LHCN-M2 (cell line): Measurements from ENCODE around the gene PPP1R14C. TPM values are rescaled to one million over a fixed set of nuclear protein-coding genes. Genes with fewer than 3 reads are reported as not detected.

Experiments
- DNase-seq: peaks from one replicate; pipeline ENCODE4 v3.0.0-alpha.2; 2012; ENCODE audit warnings: low read depth
- total RNA-seq: library from RNA; depleted of rRNA; stranded (reverse); fragments of >200 nt; gene quantifications from 2 replicates; pipeline ENCODE4 v1.2.3, GENCODE V29; 2014

Gene PPP1R14C
- total RNA-seq, 1 experiment from 2014 or later, result not detected

DNA sequence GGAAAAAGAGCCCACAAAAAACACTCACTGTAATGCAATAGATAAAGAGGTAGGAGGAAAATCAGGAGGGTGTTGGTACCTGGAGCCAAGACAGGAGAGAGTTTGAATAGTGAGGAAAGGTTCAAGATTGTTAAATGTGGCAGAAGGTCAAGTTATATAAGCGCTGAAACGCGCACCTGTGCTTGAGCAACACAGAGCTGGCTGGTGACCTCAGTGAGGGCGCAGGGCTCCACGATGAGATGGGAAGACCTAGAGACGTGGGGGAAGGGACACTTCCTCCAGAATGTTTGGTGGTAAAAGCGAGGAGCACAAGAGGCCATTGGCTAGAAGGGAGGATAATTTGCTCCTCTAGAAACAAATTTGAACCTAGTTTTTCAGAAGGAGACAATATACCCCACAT is 4.2 kb upstream of the PPP1R14C start:
- DNase-seq, result no peak

DNA sequence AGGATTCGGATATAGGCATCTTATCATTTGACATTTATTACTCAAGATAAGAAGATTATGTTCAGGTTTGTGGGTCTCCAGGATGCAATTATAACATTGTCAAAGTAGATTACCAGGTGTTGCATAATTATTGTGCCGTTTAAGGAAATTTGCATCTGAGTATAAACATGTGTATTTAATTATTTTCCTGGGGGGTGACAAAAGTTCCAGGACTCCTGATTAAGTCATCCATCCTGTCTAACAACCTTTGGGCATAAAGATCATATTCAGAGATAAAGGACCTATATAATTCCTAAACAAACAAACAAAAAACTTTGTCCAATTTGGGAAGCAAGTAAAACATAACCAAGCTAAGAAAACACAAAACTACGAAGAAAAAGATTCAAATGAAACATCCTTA is 3.3 kb upstream of the PPP1R14C start:
- no peak for DNase-seq

DNA sequence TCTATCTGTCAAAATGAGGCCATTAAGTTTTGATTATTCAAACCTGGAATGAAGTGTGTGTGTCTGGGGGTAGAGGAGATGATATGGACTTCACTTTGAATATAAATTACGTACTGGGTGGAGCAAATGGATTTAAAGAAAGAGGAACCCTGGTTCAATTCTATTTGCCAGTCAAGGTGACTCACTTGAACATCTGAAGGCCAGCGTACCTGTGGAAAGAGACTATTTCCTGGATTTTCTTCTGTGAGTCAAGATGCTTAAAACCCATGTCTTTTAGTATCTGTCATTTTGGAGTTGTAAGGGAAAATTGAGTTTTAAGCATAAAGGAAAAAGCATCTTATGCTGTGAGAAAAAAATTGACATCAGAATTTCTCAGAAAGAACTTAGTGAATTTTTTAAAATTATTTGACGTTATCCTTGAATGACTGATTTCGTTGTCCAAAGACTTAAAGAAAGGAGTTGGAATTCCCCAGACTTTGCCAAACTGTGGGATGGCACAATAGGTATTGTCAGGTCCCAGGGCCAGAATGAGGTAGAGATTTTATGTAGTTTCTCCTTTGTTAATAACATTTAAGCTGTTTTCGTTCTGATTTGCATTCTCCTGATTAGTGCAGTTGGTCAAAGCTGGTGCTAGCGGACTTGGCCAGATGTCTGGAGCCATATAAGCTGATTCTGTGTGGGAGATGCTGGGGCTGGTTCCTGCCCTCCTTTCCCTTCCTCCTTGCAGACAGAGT is 2.4 kb upstream of the PPP1R14C start:
- no peak for DNase-seq

DNA sequence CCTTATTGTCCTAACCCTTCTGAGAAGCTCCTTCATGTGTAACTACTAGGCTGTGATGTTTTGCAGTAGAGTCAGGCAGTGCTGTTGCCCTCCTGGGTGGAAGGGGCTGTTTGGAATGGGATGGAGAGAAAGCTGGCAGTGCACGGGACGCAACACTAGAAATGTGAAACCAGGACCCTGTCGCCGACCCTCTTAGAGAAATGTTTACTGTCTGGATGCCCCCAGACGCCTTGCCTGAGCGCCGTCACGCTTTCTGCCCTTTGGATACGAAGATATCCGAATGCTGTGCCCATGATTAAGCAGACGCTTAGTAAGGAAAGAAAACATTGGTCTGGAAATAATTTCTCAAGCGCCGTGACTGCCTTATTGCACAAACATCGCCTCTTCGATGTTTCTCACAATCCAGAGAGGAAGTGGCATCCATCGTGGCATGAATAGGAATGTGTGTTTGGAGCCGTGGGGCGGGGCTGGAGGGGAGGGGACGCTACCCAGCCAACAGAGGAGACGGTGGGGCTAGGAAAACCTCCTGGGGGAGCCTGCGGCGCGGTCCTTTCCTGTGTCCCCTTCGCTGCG is 661 bp upstream of the PPP1R14C start:
- peak; percentile 7 for DNase-seq

DNA sequence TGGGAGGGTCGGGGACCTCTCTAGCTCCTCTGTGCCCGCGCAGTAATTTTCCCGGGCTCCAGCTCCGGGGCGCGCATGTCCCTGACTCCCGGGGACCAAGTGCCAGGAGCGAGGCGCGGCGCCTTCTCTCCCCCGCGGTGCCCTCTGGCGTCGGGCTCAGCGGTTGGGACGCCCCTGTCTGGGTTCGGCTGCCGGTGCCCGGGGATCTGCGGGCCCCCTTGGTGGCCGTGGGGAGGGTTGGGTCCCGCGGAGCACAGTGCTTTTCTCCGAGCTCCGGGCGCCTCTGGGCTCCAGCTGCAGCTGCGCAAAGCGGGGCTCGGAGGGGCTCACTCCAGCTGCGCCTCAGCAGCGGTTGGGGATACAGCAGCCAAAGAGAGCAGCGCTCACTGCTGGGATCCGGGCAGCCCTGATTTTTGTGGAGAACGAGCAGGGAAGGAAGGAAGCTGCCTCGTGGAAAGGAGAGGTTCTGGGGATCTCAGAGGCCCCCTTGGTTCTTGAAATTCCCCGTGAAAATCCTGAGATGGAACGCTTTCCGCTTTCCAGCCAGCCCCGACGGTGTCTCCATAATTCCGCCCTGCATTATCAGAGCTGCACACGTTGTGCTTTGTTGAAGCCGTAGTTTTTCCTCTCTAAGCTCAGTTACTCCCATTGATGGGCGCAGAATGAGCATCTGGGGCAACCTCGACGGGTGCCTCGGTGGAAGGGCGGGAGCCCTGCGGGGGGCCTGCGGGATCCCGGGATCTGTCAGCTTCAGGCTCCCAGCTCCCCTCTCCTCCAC is 861 bp downstream of the PPP1R14C start:
- no peak for DNase-seq

DNA sequence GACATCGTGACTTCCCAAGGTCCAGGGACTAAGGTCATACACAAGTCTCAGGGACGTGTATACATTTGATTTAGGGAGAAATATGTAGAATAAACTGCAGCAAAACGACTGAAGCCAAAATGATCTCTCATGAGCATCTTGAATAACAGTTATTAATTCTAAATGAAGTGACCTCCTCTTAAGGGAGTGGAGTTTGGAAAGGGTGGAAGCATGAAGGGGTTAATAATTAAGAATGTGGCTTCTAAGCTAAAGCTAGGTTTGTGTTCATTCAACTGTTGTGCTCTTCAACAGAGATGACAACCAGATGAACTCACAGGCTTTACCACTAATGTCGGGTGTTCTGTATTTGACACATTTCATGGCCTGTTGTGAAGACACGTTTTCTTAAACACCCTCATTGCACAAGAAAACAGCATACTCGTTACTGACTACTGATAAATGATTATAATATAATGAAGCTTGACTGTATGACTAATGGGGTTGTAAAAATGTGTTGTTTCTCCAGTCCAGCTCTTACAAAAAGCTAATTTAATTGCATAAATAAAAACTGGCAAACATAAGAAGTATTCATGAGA is 1.5 kb downstream of the PPP1R14C start:
- DNase-seq, result no peak

DNA sequence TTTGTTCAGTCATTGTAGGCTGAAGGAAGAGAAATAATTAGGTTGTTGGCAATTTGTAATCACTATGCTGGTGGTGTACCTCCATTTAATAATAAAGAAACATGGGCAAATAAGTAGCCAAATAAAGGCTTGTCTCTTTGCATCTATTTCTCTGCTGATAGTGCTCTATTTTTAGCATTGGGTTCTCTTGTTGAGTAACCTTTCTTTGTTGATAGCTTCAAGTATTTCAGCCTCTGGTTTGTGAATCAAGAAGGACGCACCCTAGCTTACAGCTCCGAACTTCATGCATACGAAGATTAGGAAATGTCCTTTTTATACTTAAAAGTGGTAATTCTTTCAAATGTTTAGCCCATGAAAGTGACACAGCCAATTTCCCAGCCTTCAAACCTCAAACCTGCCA is 2.6 kb downstream of the PPP1R14C start:
- no peak for DNase-seq

DNA sequence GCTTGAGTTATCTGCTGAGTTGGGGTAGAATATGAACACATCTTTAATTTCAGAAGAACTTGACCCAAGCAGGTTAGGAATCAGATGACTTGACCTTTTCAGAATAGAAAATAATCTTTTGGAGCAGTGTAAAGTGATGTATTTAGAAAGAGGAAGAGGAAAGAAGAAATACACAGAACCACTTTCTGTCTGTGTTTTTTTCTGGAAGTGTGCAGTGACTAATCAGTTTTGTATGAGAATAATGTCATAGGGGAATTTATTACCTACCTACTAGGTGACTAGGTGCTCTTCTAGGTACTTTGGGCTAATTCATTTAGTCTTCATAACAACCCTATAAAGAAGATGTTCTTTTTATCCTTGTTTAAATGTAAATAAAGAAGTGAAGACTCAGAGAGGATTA is 3.0 kb downstream of the PPP1R14C start:
- DNase-seq, result no peak

DNA sequence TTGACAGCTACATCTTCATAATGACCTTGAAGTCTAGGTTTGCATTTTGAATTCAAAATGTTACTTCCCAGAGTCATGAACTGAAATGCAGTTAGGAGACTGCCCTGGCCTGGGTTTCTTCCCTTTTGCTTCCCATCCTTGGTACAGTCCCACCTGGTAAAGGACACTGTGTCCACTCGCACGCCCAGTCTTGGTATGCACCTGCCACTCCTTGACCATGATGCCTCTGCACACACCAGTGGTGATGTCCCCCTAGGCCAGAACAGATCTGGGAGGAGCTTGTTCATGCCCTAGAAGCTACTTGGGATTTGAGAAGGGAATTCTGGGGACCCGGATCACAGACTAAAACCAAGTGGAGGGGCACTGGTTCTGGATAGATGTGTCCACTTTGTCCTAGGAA is 3.6 kb downstream of the PPP1R14C start:
- DNase-seq, result no peak

DNA sequence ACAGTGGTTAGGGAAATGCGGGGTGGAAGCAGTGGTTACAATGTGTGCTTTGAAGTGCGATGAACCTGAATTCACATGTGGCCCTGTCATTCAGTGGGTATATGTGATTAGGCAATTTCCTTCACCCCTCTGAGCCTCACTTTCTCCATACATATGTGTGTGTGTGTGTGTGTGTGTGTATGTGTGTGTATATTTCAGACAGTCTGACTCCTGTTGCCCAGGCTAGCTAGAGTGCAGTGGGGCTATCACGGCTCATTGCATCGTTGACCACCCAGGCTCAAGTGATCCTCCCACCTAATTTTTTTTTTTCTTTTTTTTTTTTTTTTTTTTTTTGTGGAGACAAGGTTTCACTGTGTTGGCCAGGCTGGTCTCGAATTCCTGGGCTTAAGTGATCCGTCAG is 6.3 kb downstream of the PPP1R14C start:
- DNase-seq, result no peak

DNA sequence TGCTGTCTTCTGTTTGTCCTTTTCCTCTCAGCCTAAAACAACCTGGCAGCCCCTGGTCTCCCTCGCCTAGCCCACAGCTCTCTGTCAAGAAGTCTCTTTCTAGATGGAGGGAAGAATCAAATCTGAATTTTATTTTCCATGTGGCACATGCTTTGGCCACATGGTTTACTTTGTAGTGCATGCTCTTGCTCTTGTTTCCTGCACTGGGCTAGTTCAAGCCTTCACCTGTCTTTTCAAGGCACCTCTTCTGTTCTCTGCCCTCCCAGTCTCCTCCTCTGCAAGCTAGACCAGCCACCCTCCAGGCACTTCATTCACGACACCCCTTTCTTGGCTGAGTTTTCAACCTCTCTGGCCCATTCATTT is 7.6 kb downstream of the PPP1R14C start:
- DNase-seq, result no peak

DNA sequence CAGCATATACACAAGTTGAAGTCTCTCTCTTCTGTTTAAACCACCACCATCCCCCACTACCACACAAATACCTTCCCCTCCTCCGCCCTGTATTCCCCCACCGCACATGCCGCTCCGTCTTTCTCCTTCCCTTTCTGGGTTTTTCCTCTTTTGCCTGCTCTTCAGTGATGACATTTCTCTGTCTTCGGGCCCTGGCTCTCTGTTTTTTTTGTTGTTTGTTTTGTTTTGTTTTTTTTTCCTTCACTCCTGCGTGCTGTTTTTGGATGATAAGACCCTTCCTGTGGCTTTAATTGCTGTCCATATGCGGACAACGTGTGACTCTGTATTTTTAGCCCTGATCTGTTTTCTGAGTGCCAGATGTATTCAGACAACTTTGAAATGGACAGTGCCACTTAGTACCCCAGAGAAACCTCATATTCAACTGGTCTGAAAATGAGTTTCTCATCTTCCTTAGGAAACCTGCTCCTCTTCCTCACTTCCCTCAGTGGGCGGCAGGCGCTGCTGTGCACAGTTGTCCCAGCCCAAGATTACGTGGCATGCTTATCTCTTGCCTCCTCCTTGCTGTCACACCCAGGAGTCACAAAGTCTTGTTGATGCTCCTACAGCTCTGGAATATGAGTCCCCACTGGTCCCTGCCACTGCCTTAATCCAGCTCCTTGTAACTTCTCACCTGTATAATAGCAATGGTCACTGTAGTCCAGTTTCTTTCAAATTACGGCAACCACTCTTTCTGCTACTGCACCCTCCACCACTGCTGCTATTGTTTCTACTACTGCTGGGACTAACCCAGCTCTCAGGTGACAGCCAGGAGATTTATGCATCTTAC is 8.2 kb downstream of the PPP1R14C start:
- DNase-seq, result no peak

DNA sequence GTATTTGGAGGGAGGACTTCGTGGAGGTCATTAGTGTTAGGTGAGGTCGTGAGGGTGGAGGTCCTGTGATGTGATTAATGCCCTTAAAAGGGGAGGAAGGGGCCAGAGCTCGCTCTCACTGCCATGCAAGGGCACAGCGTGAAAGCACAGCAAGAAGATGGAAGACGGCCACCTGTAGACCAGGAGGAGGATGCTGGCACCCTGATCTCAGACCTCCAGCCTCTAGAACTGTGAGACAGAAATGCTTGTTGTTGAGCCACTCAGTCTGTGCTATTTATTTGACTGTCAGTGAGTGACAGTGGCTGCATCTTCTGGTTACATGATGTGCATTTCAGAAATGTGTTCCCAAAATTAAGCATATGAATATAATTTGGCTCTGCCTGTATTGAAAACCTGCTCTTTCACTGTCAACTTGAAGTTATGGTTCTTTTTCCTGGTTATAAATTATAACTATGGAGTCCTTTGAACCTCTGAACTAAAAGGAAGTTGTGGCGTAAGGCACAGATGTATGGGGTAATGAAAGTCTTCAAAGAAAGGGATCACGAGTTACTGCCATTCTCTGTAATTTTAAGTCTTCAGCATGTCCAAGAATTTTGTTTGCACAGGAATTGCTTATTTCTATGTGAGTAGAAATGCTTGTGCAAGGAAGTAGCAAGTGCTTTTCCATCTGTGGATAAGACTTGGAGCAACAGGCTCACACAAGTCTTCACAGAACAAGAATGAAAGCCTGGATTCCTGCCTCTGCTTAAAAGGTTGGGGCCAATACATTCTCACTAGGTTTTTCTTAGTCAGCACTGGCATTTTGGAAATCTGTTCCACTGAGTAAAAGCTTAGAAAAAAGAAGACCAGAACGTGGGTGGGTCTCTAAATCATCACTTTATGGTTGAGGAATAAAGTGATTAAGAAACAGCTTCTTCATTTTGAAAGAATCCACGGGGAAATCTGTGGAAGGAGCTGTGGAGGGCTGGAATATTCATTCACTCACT is 10.3 kb downstream of the PPP1R14C start:
- DNase-seq, result no peak

DNA sequence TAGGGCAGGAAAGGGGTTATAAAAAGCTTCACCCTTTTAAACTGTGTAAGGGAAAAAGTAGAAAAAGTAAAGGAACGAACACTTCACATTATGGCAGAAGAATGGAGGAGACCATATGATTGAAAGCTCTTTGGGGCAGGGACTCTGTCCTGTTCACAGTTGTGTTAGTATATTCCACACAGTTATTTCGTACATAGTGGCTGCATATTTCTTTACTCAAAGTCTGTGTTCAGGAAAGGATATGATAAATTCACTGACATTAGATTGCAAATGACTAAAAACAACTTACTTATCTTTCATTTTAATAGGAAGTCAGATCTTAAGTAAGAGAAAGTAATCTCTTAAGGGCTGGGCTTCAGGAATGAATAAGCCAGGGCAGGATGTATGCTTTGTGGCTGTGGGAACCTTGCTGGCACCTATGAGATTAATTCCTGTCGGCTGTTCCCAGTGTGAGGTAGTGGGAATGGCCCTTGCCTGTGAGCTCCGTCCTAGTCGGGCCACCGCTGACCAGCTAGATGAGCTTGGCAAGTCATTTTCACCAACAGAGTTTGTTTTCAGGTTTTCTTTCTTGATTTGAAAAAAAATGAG is 11.2 kb downstream of the PPP1R14C start:
- no peak for DNase-seq

DNA sequence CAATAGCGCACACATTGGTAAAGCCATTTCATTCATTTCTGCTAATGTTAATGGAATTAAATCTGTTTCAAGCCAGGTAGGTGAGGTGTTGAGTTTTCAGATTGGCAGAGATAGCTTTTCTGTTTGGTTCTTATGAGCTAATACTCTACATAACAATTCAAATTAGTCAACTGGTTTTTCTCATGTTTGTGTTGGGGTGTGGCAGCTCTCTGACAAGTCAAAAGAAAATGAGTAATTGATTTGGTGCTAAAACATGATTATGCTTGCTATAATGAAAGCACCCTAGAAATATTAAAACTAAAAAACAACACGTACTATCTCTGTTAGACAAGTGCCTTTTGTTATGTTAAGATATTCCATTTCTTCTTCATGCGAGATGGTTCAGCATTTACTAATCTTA is 13.6 kb downstream of the PPP1R14C start:
- DNase-seq, result no peak

DNA sequence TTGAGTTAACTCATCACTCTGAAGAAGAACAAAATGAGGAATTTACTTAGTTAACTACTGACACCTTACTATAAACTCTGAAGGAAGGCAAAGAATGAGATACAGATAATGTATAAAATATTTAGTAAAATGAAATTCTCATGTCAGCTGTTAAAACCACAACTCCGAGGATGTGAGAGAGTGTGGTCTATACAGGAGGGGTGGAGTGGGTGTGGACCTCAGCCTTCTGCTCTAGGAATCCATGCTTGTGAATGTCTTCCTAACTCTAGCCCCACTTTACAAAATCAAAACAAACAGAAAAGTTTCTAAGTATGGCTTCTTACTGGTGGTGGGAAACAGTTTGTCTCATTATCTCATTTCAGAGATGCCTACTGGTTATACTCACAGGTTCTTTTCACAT is 14.2 kb downstream of the PPP1R14C start:
- DNase-seq, result no peak

DNA sequence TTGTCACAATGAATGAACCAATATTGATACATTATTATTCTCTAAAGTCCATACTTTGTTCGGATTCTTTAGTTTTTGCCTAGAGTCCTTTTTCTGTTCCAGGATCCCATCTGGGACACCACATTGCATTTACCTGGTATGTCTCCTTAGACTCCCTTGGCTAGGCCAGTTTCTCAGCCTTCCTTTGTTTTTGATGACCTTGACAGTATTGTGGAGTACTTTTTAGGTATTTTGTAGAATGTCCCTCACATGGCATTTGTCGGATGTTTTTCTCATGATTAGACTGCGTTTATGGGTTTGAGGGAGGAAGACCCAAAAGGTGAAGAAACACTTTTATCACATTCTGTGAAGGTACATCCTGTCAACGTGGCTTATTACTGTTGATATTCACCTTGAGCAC is 16.9 kb downstream of the PPP1R14C start:
- no peak for DNase-seq

DNA sequence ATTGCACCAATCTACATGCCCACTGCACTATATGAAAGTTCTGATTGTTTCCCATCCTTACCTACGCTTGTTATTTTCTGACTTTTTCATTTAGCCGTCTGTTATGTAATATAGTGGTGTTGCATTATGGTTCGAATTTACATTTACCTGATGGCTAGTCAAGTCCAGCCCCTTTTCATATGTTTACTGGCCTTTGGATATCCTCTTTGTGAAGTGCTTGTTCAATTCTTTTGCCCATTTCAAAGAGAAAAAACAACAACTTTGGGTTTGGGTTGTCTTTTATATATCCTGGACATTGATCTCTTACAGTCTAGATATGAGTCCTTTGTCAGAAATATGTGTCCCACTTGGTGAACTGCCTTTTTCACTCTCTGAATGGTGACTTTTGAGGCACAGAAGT is 21.1 kb downstream of the PPP1R14C start:
- DNase-seq, result no peak

DNA sequence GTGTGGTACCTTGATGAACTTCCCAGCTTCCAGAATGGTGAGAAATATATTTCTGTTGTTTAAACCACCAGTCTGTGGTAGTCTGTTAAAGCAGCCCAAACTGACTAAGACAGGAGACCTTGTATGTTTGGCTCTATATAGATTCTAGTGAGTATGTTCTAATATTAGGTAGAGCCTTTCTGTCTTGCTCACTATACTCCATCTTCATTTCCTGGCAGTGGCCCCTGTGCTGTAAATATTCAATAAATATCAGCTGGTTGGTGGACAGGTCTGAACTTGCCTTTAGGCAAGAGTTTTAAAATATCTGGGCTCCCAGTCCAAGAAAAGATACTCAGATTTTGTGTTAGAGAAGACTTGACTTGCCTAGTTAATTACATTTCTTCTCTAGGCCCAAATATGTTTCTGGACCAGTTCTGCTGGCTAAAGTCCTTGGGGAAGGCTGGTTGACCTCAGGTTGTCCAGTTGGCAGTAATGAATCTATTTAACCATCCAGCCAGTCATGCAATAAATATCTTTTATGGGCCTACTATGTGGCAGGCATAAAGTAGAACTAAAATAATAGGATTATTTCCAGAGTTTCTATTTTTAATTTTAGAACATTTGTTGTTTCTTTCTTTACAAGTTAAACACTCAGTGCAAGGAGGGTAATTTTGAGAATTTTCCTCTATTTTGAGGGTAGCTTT is 22.3 kb downstream of the PPP1R14C start:
- no peak for DNase-seq

DNA sequence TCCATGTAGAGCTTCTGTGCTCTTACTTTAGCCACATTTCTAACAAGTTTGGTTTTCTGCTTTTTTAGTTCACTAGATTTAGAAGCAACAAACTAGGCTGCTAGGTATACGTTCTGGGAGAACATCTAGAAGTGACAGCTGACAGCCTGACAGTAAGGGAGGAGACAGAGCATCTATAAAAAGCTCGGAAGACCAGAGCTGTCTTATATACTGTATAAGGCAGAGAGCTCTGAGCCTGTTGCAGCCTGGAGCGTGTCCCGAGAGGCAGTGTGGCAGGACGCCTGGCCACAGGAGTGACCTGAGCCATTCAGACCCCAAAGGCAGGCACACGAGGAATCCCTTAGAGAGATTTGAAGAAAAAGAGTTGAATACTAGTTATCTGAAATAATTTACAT is 24.6 kb downstream of the PPP1R14C start:
- DNase-seq, result no peak
